Neural cell (in vitro differentiated cells): ENCODE results near the gene CBFA2T2. TPM values are rescaled to one million over a fixed set of nuclear protein-coding genes. Genes with fewer than 3 reads are reported as not detected.

Experiments used
- H2AFZ ChIP-seq: fragments of 200-600, 300-800 bp; sonication (generic), shearing (Covaris generic); 2 replicates; pipeline ENCODE4 v1.6.0; 2014; ENCODE audit warnings: low read depth, mild to moderate bottlenecking, antibody characterized with exemption, low read length, moderate library complexity
- H3F3A ChIP-seq: fragments of 200-600 bp; shearing (Covaris generic); 2 replicates; pipeline ENCODE4 v1.6.1; 2016; ENCODE audit warnings: mild to moderate bottlenecking, moderate library complexity, mixed read lengths, antibody characterized with exemption, low read length; ENCODE audit not compliant: insufficient read depth, poor library complexity, severe bottlenecking
- H3K27ac ChIP-seq: fragments of 200-600, 300-800 bp; sonication (generic), shearing (Covaris generic); 2 replicates; pipeline ENCODE4 v1.5.1; 2014; ENCODE audit warnings: mild to moderate bottlenecking, low read length, moderate library complexity
- H3K27me3 ChIP-seq: fragments of 300-800, 200-600 bp; sonication (generic), shearing (Covaris generic); 2 replicates; pipeline ENCODE4 v1.6.0; 2014; ENCODE audit warnings: mild to moderate bottlenecking, low read depth, low read length, moderate library complexity; ENCODE audit not compliant: insufficient read depth
- H3K36me3 ChIP-seq: fragments of 300-800, 200-600 bp; sonication (generic), shearing (Covaris generic); 2 replicates; pipeline ENCODE4 v1.5.1; 2014; ENCODE audit warnings: mild to moderate bottlenecking, antibody characterized with exemption, low read length, moderate library complexity; ENCODE audit not compliant: insufficient read depth
- H3K4me2 ChIP-seq: fragments of 300-800, 200-600 bp; sonication (generic), shearing (Covaris generic); 2 replicates; pipeline ENCODE4 v1.6.0; 2014; ENCODE audit warnings: mild to moderate bottlenecking, low read length
- H3K4me3 ChIP-seq: fragments of 300-800, 200-600 bp; sonication (generic), shearing (Covaris generic); 2 replicates; pipeline ENCODE4 v1.5.1; 2014; ENCODE audit warnings: mild to moderate bottlenecking, low read length, moderate library complexity
- H3K79me2 ChIP-seq: fragments of 200-600 bp; shearing (Covaris generic); replicated peaks from 2 replicates; pipeline ENCODE4 v1.6.0; 2014; ENCODE audit warnings: mild to moderate bottlenecking, low read length, moderate library complexity; ENCODE audit not compliant: insufficient read depth
- H3K9ac ChIP-seq: fragments of 300-800, 200-600 bp; sonication (generic), shearing (Covaris generic); 2 replicates; pipeline ENCODE4 v1.6.1; 2016; ENCODE audit warnings: mild to moderate bottlenecking, low read length, mixed read lengths
- H3K9me2 ChIP-seq: fragments of 200-600 bp; shearing (Covaris generic); 2 replicates; pipeline ENCODE4 v1.6.1; 2016; ENCODE audit warnings: mild to moderate bottlenecking, low read length, mixed read lengths; ENCODE audit not compliant: insufficient read depth
- H3K9me3 ChIP-seq: fragments of 200-600, 300-800 bp; sonication (generic), shearing (Covaris generic); 2 replicates; pipeline ENCODE4 v1.6.1; 2016; ENCODE audit warnings: mild to moderate bottlenecking, mixed run types, low read length, moderate library complexity, mixed read lengths
- H4K20me1 ChIP-seq: fragments of 200-600 bp; shearing (Covaris generic); 2 replicates; pipeline ENCODE4 v1.6.1; 2016; ENCODE audit warnings: mild to moderate bottlenecking, mixed run types; ENCODE audit not compliant: insufficient read depth
- CTCF ChIP-seq: fragments of 450-650 bp; IDR thresholded peaks from 2 replicates; pipeline ENCODE4 v1.5.1; 2014; ENCODE audit warnings: antibody characterized with exemption, mild to moderate bottlenecking, moderate library complexity; ENCODE audit not compliant: poor library complexity, severe bottlenecking
- EP300 ChIP-seq: fragments of 450-650 bp; conservative IDR thresholded peaks from 2 replicates; pipeline ENCODE4 v1.6.1; 2014; ENCODE audit warnings: antibody characterized with exemption, mild to moderate bottlenecking, moderate library complexity; ENCODE audit not compliant: poor library complexity, severe bottlenecking
- EZH2 ChIP-seq: fragments of 200-600, 300-800 bp; shearing (Covaris generic), sonication (generic); IDR thresholded peaks from 2 replicates; pipeline ENCODE4 v1.6.1; 2014; ENCODE audit warnings: antibody characterized with exemption, low read length, borderline replicate concordance, mild to moderate bottlenecking; ENCODE audit not compliant: insufficient read depth, poor library complexity, severe bottlenecking
- MXI1 ChIP-seq: fragments of 450-650 bp; conservative IDR thresholded peaks from 2 replicates; pipeline ENCODE4 v1.6.1; 2014; ENCODE audit warnings: antibody characterized with exemption, mild to moderate bottlenecking; ENCODE audit not compliant: poor library complexity, severe bottlenecking
- POLR2AphosphoS5 ChIP-seq: IDR thresholded peaks from 2 replicates; pipeline ENCODE4 v1.6.1; 2012
- RAD21 ChIP-seq: fragments of 450-650 bp; conservative IDR thresholded peaks from 2 replicates; pipeline ENCODE4 v1.6.1; 2014; ENCODE audit warnings: antibody characterized with exemption, mild to moderate bottlenecking, moderate library complexity
- REST ChIP-seq: IDR thresholded peaks from 2 replicates; pipeline ENCODE4 v1.6.1; 2012; ENCODE audit warnings: borderline replicate concordance
- SMC3 ChIP-seq: fragments of 450-650 bp; conservative IDR thresholded peaks from 2 replicates; pipeline ENCODE4 v1.6.1; 2014; ENCODE audit warnings: antibody characterized with exemption, mild to moderate bottlenecking, moderate library complexity; ENCODE audit not compliant: poor library complexity
- TAF1 ChIP-seq: IDR thresholded peaks from 2 replicates; pipeline ENCODE4 v1.6.1; 2012; ENCODE audit warnings: low read depth
- polyA plus RNA-seq: library from polyadenylated mRNA; depleted of rRNA; stranded (reverse); fragments of >200 nt; gene quantifications from 2 replicates; pipeline ENCODE4 v1.2.3, GENCODE V29; 2014

CBFA2T2 gene
- polyA plus RNA-seq, 1 donor from 2014 or later = 15.9 TPM

GRCh38 chr20:33584976-33585375, 95.1 kb downstream of the CBFA2T2 start:
- Histone ChIP-seq H3K4me2 (no peak overlapping the region), H3K9ac (no peak overlapping the region), H3K27me3 (no peaks in the 10 kb centered on the region), H3F3A (no peaks in the 10 kb centered on the region), H4K20me1 (no peaks in the 10 kb centered on the region), H2AFZ (no peak overlapping the region), H3K9me3 (no peaks in the 10 kb centered on the region), H3K4me3 (no peak overlapping the region), H3K27ac (no peak overlapping the region), H3K9me2 (no peaks in the 10 kb centered on the region), H3K79me2 (peaks cover 4% of the 10 kb centered on the region), H3K36me3 (no peaks in the 10 kb centered on the region)
- TF ChIP-seq CTCF (no peak), POLR2AphosphoS5 (no peak), REST (no peak), TAF1 (no peak)

GRCh38 chr20:33585413-33585812, 95.5 kb downstream of the CBFA2T2 start:
- Histone ChIP-seq H3K9ac (no peak overlapping the region), H3K27ac (no peak overlapping the region), H3K27me3 (no peaks in the 10 kb centered on the region), H4K20me1 (no peaks in the 10 kb centered on the region), H3K36me3 (no peaks in the 10 kb centered on the region), H2AFZ (no peak overlapping the region), H3K9me3 (no peaks in the 10 kb centered on the region), H3K4me2 (no peak overlapping the region), H3F3A (no peaks in the 10 kb centered on the region), H3K9me2 (no peaks in the 10 kb centered on the region), H3K4me3 (no peak overlapping the region), H3K79me2 (peaks cover 4% of the 10 kb centered on the region)
- TF ChIP-seq EZH2 (no peak), MXI1 (no peak), EP300 (no peak)

- H3K36me3 ChIP-seq = no peaks in the 10 kb centered on the region
- no peak overlapping the region for H3K9ac ChIP-seq
- no peaks in the 10 kb centered on the region for H3K9me3 ChIP-seq
- H3K27me3 ChIP-seq = no peaks in the 10 kb centered on the region
- H4K20me1 ChIP-seq = no peaks in the 10 kb centered on the region
- H3K9me2 ChIP-seq = no peaks in the 10 kb centered on the region
- no peak overlapping the region for H3K4me3 ChIP-seq
- no peaks in the 10 kb centered on the region for H3F3A ChIP-seq
- no peaks in the 10 kb centered on the region for H3K79me2 ChIP-seq
- H3K27ac ChIP-seq = no peak overlapping the region
- H3K4me2 ChIP-seq = no peak overlapping the region
- no peak overlapping the region for H2AFZ ChIP-seq
- TF ChIP-seq EZH2 (no peak), REST (no peak), MXI1 (no peak), EP300 (no peak), RAD21 (no peak), CTCF (no peak), POLR2AphosphoS5 (no peak), SMC3 (no peak), TAF1 (no peak)
Measured at GRCh38 chr20:33589059-33589458, 99.2 kb downstream of the CBFA2T2 start.
